ENCODE measurements around the gene OR56A5.

DNA sequence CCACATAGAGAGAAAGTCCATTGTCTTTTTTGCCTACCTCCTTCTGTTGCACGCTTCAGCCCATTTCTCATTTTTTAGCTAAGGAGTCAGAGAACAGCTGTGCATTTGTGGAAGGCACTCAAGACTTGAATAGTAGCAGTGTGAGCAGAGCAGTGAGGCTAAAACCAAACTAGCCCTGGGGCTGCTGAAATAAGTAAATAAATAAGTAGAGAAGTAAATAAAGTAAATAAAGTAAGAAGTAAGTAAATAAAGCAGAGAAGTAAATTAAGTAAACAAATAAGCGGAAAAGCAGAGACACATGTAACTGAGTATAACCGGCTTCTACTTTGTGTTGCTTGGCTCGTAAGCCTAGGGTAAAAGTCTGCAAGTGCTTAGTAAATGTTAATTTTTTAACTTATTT lies 20.9 kb upstream of the OR56A5 start:
- TF ChIP-seq CTCF (IDR thresholded peaks at IDR 0.05) = no peak
- TF ChIP-seq EP300 (IDR thresholded peaks at IDR 0.05; ENCODE audit: low read depth) = no peak
